Trophoblast cell (in vitro differentiated cells and primary cell): ENCODE data around the gene MARK1.

ENCODE experiments used
- DNase-seq, 2 donors: peaks; one replicate each; pipeline ENCODE4 v3.0.0-alpha.2; 2016
- H2AFZ ChIP-seq: 2 replicates; pipeline ENCODE4 v1.6.1; 2013; ENCODE audit warnings: low read length, moderate library complexity, mild to moderate bottlenecking; ENCODE audit not compliant: insufficient read depth, poor library complexity
- H2AK5ac ChIP-seq: 2 replicates; pipeline ENCODE4 v1.6.1; 2013; ENCODE audit warnings: mild to moderate bottlenecking, low read length
- H2BK120ac ChIP-seq: 2 replicates; pipeline ENCODE4 v1.6.1; 2013; ENCODE audit warnings: low read length, mild to moderate bottlenecking, moderate library complexity; ENCODE audit not compliant: insufficient read depth, poor library complexity
- H2BK12ac ChIP-seq: 2 replicates; pipeline ENCODE4 v1.6.1; 2013; ENCODE audit warnings: mild to moderate bottlenecking, low read length, moderate library complexity
- H2BK5ac ChIP-seq: 2 replicates; pipeline ENCODE4 v1.6.1; 2013; ENCODE audit warnings: low read length, low read depth, moderate library complexity, mild to moderate bottlenecking; ENCODE audit not compliant: poor library complexity
- H3K14ac ChIP-seq: 2 replicates; pipeline ENCODE4 v1.6.1; 2013; ENCODE audit warnings: mild to moderate bottlenecking, low read length
- H3K18ac ChIP-seq: 2 replicates; pipeline ENCODE4 v1.6.1; 2013; ENCODE audit warnings: mild to moderate bottlenecking, low read length
- H3K23ac ChIP-seq: 2 replicates; pipeline ENCODE4 v1.6.1; 2013; ENCODE audit warnings: low read length
- H3K27ac ChIP-seq: 2 replicates; pipeline ENCODE4 v1.5.1; 2013; ENCODE audit warnings: low read depth, mild to moderate bottlenecking, inconsistent platforms, low read length, moderate library complexity
- H3K27me3 ChIP-seq: 2 replicates; pipeline ENCODE4 v1.6.1; 2013; ENCODE audit warnings: inconsistent platforms, mild to moderate bottlenecking, low read length, moderate library complexity; ENCODE audit not compliant: insufficient read depth
- H3K36me3 ChIP-seq, 2 experiments: 1 replicate in 1 of 2; 2 replicates in 1 of 2; pipeline ENCODE4 v1.6.1; 2013; ENCODE audit warnings: low read length in 2 of 2, mild to moderate bottlenecking in 2 of 2, moderate library complexity in 1 of 2; ENCODE audit not compliant: insufficient read depth in 2 of 2, control insufficient read depth in 1 of 2
- H3K4ac ChIP-seq: 2 replicates; pipeline ENCODE4 v1.6.1; 2013; ENCODE audit warnings: low read depth, mild to moderate bottlenecking, low read length, moderate library complexity
- H3K4me1 ChIP-seq, 2 experiments: 1 replicate in 1 of 2; 2 replicates in 1 of 2; pipeline ENCODE4 v1.6.1; 2013; ENCODE audit warnings: low read length in 2 of 2, mild to moderate bottlenecking in 2 of 2, moderate library complexity in 1 of 2; ENCODE audit not compliant: insufficient read depth in 2 of 2, control insufficient read depth in 1 of 2
- H3K4me2 ChIP-seq: 2 replicates; pipeline ENCODE4 v1.6.1; 2013; ENCODE audit warnings: inconsistent platforms, mild to moderate bottlenecking, low read length, moderate library complexity
- H3K4me3 ChIP-seq: 2 replicates; pipeline ENCODE4 v1.5.1; 2013; ENCODE audit warnings: mild to moderate bottlenecking, low read depth, low read length, inconsistent platforms
- H3K79me1 ChIP-seq: one replicate; pipeline ENCODE4 v1.6.1; 2013; ENCODE audit warnings: low read length
- H3K79me2 ChIP-seq: 2 replicates; pipeline ENCODE4 v1.6.1; 2013; ENCODE audit warnings: low read length, mild to moderate bottlenecking; ENCODE audit not compliant: control insufficient read depth, insufficient read depth, poor library complexity
- H3K9ac ChIP-seq: 2 replicates; pipeline ENCODE4 v1.6.1; 2013; ENCODE audit warnings: mild to moderate bottlenecking, low read length
- H3K9me3 ChIP-seq: 2 replicates; pipeline ENCODE4 v1.6.1; 2013; ENCODE audit warnings: low read depth, mild to moderate bottlenecking, control low read depth, inconsistent platforms, low read length; ENCODE audit not compliant: insufficient read depth
- H4K12ac ChIP-seq: 2 replicates; pipeline ENCODE4 v1.6.1; 2013; ENCODE audit warnings: low read depth, mild to moderate bottlenecking, low read length, moderate library complexity
- H4K8ac ChIP-seq: 2 replicates; pipeline ENCODE4 v1.6.1; 2013; ENCODE audit warnings: low read depth, mild to moderate bottlenecking, low read length, moderate library complexity
- H4K91ac ChIP-seq: one replicate; pipeline ENCODE4 v1.6.1; 2013; ENCODE audit warnings: low read depth, mild to moderate bottlenecking, low read length, moderate library complexity
- WGBS: extraction: QIAGEN DNeasy Blood & Tissue Kit; methylation state at CpG from one replicate; pipeline ENCODE4 v1.1.7; 2013; ENCODE audit warnings: missing lambda C conversion rate; ENCODE audit not compliant: insufficient read length, insufficient coverage; ENCODE audit errors: extremely low coverage; 5-methylcytosine and 5-hydroxymethylcytosine counted together

MARK1 gene

DNA sequence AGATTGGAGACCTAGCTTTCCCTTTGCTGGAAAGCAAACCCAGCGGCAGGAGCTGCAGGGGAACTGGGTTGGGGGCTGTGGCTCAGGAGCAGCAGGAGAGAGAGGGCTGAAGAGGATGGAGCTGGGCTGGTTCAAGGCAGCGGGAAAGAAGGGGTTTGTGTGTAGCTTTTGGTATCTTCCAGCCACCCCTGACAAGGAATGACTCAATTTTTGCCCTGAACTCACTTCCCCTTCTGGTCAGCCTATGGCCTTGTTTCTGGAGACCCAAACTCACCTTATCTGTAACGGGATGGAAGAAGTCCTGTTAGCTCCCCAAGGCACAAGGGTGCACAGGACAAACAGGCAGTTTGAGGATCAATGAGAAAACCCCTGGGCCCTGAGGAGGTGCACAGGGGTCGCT lies 175.4 kb downstream of the MARK1 start:
- no peak overlapping the region for H3K27ac ChIP-seq
- no peak overlapping the region for H3K23ac ChIP-seq
- no peak overlapping the region for H2BK12ac ChIP-seq
- peaks cover 6 to 8% of the 10 kb centered on the region in 2 experiments for H3K4me1 ChIP-seq
- WGBS, result no CpG with 5 or more reads among the region's 4 CpGs
- no peaks in the 10 kb centered on the region for H3K9me3 ChIP-seq
- H3K27me3 ChIP-seq, result no peaks in the 10 kb centered on the region
- H3K36me3 ChIP-seq, result no peaks in the 10 kb centered on the region
- H4K8ac ChIP-seq, result no peak overlapping the region
- no peak overlapping the region for H2AFZ ChIP-seq
- no peak overlapping the region for H4K91ac ChIP-seq
- H3K14ac ChIP-seq, result no peak overlapping the region
- H3K18ac ChIP-seq, result no peak overlapping the region
- no peak overlapping the region for H2BK120ac ChIP-seq
- no peak overlapping the region for H3K4me3 ChIP-seq
- no peak for DNase-seq
- H2BK5ac ChIP-seq, result no peak overlapping the region
- H4K12ac ChIP-seq, result no peak overlapping the region
- H3K4me2 ChIP-seq, result no peak overlapping the region
- H2AK5ac ChIP-seq, result no peak overlapping the region
- H3K9ac ChIP-seq, result no peak overlapping the region
- peaks cover 3% of the 10 kb centered on the region for H3K79me1 ChIP-seq
- no peaks in the 10 kb centered on the region for H3K79me2 ChIP-seq
- no peak overlapping the region for H3K4ac ChIP-seq

DNA sequence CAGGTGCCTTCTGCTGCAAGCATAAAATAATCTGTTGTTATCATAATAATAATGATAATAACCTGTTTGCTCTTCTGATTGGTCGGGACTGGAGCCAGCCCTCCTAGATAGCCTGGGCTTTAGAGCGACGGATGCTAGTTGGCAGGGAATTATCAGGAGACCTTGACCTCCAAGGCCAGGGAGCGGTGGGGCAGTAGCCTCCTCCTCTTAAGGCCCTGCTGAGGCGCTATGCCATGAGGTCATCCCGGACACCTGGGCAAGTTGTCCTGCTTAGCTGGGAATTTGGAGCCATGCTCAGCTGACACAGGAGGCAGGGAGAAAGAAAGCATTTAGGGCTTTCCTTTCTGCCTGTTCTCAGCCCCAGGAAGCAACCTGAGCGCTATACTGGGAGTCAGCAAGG lies 177.8 kb downstream of the MARK1 start:
- Histone ChIP-seq H3K79me1 (no peaks in the 10 kb centered on the region), H3K4me3 (no peak overlapping the region), H2AK5ac (no peak overlapping the region), H3K23ac (no peak overlapping the region), H3K9me3 (peaks cover 2% of the 10 kb centered on the region), H3K4me1 (no peaks in the 10 kb centered on the region), H3K4me2 (no peak overlapping the region), H3K4ac (no peak overlapping the region), H2AFZ (no peak overlapping the region), H3K36me3 (no peaks in the 10 kb centered on the region), H2BK12ac (no peak overlapping the region), H4K8ac (no peak overlapping the region), H2BK5ac (no peak overlapping the region), H3K18ac (no peak overlapping the region), H3K9ac (no peak overlapping the region), H3K27me3 (no peaks in the 10 kb centered on the region), H3K27ac (no peak overlapping the region), H4K91ac (no peak overlapping the region), H3K14ac (no peak overlapping the region), H2BK120ac (no peak overlapping the region), H3K79me2 (no peaks in the 10 kb centered on the region), H4K12ac (no peak overlapping the region)
- no CpG with 5 or more reads among the region's 7 CpGs for WGBS
- no peak for DNase-seq

DNA sequence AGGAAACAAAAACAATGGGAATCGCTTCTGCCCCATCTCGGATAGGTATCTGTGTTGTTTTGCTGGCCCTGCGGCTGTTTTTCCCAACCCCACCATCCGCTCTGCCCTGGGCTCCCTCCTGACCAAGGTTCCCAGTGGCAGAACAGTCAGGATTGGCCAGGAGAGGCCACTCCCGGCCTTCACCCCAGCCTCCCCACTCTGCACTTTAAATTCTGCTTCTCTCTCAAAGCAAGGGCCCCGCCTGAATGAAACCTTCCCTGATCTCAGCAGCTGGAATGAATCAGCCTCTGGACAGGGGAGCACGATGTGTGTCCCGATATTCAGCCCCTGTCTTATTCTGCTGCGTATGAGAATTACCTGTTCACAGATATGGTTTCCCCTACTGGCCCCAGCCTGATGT lies 178.5 kb downstream of the MARK1 start:
- no peaks in the 10 kb centered on the region for H3K36me3 ChIP-seq
- H2BK12ac ChIP-seq, result no peak overlapping the region
- no peak for DNase-seq
- peaks cover 2% of the 10 kb centered on the region for H3K9me3 ChIP-seq
- no peaks in the 10 kb centered on the region for H3K4me1 ChIP-seq
- no peak overlapping the region for H4K91ac ChIP-seq
- H3K4ac ChIP-seq, result no peak overlapping the region
- no peaks in the 10 kb centered on the region for H3K79me2 ChIP-seq
- H3K14ac ChIP-seq, result no peak overlapping the region
- WGBS, result no CpG with 5 or more reads among the region's 9 CpGs
- no peak overlapping the region for H2BK120ac ChIP-seq
- H3K79me1 ChIP-seq, result no peaks in the 10 kb centered on the region
- H3K4me2 ChIP-seq, result no peak overlapping the region
- H3K27me3 ChIP-seq, result no peaks in the 10 kb centered on the region
- no peak overlapping the region for H3K18ac ChIP-seq
- no peak overlapping the region for H3K23ac ChIP-seq
- no peak overlapping the region for H4K8ac ChIP-seq
- no peak overlapping the region for H3K9ac ChIP-seq
- H2BK5ac ChIP-seq, result no peak overlapping the region
- H4K12ac ChIP-seq, result no peak overlapping the region
- H3K4me3 ChIP-seq, result no peak overlapping the region
- H2AK5ac ChIP-seq, result no peak overlapping the region
- no peak overlapping the region for H3K27ac ChIP-seq
- no peak overlapping the region for H2AFZ ChIP-seq

DNA sequence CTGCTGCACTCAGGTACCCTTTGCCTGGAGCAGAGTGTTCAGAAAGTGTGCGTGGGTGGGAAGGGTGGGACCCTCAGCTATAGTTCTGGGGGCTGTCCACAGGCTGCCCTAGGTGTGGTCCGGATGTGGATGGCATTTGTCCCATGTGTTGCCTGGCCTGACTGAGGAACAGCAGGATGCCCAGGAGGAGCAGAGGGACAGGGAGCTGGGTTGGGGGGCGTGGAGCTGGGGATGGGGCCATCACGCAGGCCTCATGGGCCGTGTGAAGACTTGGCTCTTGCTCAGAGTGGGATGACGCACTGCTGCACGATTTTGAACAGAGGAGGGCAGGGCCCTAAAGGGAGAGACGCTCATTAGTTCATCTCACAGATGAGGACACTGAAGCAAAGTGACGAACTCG lies 179.2 kb downstream of the MARK1 start:
- Histone ChIP-seq H4K91ac (no peak overlapping the region), H3K23ac (no peak overlapping the region), H3K9ac (no peak overlapping the region), H3K4me1 (no peaks in the 10 kb centered on the region), H4K12ac (no peak overlapping the region), H2AK5ac (no peak overlapping the region), H3K4me2 (no peak overlapping the region), H3K18ac (no peak overlapping the region), H3K9me3 (peaks cover 2% of the 10 kb centered on the region), H2AFZ (no peak overlapping the region), H3K4ac (no peak overlapping the region), H2BK12ac (no peak overlapping the region), H4K8ac (no peak overlapping the region), H3K14ac (no peak overlapping the region), H3K27me3 (no peaks in the 10 kb centered on the region), H2BK120ac (no peak overlapping the region), H3K27ac (no peak overlapping the region), H3K36me3 (no peaks in the 10 kb centered on the region), H3K79me1 (no peaks in the 10 kb centered on the region), H3K4me3 (peak overlapping the region; percentile 20), H2BK5ac (no peak overlapping the region), H3K79me2 (no peaks in the 10 kb centered on the region)
- no CpG with 5 or more reads among the region's 10 CpGs for WGBS
- DNase-seq, result no peak
